HG03135 (cell line): Measurements from ENCODE around the gene VPREB3.

ENCODE experiments used
- ATAC-seq: cut with Tn5 transposase; IDR thresholded peaks from one replicate; pipeline ENCODE4 v1.9.1; 2021; ENCODE audit warnings: mild to moderate bottlenecking, moderate library complexity; ENCODE audit not compliant: unreplicated experiment

Gene VPREB3

DNA sequence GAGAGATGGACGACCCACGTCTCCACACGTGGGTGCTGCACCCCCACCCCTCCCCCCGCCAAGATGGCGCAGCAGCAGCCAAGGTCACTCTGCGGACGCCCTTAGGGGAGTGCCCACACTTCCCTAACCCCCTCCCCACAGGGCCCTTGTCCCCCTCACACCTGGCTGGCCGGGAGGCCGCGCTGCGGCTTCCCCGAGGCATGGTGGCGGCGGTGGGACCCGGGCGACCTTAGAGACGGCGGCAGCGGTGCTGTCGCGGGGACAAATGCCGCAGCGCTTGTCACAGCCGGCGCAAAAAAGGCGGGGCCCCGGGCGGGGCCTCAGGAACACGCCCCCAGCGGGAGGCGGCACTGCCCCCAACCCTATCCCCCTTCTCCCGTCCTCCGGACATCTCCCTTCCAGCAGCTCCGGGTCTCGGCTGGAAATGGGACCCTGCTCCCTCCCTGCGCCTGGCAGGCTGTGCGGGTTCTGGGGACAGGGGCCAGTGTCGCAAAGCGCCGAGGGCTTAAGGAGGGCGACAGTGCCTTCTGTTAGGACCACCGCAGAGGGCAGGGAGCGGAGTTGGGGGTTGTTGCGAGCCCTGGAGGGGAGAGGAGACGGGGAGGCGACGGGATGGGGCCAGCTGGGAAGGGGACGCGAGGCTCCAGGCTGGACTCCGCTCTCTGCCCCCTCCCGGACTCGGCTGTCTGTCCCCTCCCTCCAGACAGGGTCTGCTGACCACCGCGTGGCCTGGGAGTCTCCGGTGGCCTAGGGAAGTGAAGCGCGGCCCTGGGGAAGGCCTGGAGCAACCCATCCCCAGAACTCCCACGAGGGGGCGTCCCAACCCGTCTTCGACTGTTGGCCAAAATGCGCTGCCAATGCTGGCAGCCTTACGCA lies 13.7 kb upstream of the VPREB3 start, which contains the start of gene CHCHD10:
Gene CHCHD10, minus strand, starts transcription at position 300 of the 876 bp plus-strand sequence. Its CDS starts 98 bp downstream, at position 202.
- no peak for ATAC-seq

DNA sequence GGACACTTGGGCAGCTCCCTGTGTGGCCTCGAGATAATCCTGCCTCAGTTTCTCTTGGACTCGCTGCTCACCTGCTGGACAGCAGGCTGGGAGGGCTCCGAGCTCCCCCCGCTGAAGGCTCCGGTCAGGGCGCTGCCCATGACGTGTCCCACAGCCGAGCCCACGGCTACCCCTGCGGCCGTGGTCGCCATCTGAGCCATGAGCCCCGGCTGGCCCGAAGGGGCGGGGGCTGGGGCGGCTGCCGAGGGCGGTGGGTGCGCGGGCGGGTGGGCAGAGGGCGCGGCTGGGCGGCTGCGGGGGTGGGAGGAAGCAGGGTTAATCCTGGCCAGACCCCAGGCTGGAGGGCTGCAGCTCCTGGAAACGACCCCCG lies 13.1 kb upstream of the VPREB3 start:
- ATAC-seq = no peak

DNA sequence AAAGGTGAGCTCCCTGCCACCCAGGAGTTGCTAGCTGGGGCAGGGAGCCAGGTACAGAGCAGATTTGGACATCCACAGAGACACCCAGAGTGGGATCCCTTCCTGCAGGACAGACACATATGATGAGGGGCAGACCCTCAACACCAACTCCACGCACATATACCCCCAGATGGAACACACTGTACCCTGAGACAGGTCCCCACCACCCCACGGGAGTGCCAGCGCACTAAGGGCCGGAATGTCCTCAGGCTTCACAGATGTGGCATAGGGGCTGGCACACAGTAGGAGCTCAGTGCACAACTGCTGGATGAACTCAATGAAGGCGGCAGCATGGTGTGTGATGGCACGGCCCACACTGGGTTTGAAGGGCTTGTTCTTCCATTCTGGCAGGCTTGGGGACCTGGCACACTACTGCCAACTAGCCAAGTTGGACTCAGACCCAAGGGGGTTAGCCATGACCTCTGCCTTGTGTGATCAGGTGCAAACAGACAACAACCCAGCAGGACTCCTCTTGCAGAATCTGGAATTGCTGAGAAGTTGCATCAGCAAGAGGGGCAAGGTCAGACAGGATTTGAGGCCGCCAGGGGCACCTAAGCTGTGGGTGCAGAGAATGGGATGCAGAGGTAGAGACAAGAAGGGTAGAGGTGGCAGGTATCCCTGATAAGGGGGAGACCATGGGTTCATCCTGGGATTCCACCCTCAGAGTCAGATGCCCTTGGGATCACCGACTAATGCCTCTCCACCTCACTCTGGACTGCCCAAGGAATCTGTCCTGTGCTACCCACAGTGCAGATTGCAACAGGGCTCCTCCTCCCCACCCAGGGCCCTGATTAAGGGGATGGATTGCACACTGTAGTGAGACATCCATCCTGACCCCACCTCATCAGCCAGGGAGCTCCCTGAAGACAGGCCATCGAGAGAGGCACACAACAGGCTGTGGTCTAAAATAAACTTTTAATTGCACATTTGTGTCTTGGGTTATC lies 11.0 kb upstream of the VPREB3 start:
- ATAC-seq = no peak

DNA sequence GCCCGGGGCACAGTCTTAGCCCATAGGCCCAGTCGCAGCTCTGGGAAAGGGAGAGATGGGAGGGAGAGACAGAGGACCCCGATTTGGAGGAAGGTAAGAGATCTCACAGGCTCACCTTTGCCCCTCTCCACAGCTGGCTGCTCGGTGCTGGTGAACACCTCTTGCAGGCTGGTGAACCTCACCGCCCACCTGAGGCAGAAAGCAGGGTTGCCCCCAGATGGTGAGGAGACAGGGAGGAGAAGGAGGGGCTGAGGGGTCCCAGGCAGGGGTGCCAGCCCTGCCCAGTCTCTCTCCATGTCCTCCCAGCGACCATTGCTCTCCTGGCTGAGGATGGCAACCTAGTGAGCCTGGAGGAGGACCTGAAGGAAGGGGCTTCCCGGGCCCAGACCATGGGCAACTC lies 9.7 kb upstream of the VPREB3 start:
- ATAC-seq = no peak

DNA sequence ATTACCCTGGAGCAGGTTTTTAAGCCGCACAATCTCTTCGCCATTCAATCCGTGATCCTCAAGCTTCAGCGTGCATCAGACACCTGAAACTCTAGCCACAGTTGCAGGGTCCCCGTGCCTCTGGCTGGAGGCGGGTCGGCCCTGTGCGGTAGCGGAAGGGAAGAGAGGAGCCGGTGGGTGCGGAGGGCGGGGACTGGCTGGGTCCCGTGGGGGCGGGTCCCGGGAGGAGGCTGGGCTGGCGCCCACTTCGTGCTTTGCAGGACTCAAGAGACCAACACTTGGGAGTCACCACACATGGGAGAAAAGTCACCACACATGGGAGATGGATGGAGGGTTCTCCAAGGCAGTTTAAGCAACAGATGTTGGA lies 9.3 kb upstream of the VPREB3 start:
- ATAC-seq = no peak

DNA sequence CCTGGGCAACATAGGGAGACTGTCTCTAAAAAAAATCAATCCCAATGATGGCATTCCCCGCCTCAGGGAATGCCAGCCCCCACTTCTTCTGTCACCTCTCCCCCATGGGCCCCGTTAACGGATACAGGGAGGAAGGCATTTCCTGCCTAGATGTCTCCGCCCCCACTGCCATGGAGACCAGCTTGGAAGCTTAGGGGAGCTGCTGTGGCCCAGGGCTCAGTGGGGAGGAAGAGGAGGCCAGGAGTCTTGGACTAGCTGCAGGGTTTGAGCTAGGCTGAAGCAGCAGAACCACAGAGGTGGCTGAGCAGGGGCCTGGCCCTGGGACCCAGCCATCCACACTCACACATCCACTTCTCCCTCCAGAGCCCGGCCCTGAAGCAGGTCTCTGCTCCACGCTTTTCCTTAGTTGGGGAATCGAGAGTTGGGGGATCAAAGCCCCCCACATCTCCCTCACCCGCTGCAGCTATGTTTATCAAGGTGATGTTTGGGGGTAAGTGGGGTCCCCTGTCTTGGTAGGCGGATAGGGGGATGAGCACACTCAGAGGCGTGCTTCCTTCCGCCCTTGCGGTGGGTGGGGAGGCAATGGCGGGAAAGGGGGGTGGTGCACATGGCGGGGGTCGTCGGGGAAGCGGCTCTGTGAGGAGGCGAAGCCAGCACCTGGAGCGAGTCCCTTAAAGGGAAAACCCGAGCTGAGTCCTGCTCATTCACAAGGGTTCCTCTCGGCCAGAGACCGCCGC lies 8.8 kb upstream of the VPREB3 start, which contains the start of gene C22orf15:
Gene C22orf15, plus strand, starts transcription at position 149 of the 737 bp plus-strand sequence. Its CDS starts 317 bp downstream, at position 466.
- no peak for ATAC-seq

DNA sequence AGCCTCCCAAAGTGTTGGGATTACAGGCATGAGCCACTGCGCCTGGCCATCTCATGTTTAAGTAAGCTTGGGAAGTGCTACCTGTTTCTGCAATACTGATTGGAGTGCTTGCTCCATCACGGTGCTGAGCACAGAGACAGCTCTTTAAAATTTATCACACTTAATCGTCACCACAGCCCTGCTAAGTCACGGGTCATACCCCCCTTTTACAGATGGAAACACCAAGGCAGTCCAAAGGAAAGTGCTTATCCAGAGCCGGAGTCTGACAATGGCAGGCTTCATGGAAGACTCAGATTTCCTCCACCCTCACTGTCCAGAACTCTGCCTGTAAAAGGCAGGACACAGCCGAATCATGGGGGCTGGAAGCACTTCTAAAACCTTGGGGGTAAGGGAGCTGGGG lies 5.8 kb upstream of the VPREB3 start:
- ATAC-seq = no peak

DNA sequence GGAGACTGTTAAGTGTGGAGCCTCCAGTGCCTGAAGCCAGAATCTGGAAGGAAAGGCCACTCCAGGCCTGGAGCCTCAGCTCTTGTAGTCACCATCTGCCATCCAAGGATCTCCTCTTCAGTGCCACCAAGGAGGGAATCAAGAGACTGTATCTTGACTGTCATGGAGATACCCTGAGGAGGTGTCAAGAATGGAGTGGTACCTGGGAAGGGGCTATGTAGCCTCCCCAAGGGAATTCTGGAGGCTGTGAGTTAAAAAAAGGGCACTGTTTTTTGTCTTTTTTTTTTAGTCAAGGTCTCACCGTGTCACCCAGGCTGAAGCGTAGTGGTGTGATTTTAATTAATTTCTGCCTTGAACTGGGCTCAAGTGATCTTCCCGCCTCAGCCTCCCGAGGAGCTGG lies 5.3 kb upstream of the VPREB3 start:
- ATAC-seq = no peak

DNA sequence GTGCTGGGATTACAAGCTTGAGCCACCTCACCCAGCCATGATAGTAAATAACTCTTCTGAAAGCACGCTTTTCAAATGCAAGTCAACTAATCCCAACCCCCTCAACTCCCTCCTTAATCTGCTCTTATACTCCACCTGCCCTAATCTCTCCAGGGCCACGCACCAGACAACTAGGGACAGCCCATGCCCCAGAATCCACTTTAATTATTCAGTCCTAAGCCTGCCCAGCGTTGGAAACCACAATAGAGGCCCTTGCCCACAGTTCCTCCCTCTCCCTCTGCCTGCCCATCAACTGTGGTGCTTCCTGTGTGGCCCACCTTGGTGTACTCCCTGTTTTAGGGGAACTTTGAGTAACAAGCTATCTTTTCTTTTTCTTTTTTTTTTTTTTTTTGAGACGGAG lies 2.7 kb upstream of the VPREB3 start:
- no peak for ATAC-seq

DNA sequence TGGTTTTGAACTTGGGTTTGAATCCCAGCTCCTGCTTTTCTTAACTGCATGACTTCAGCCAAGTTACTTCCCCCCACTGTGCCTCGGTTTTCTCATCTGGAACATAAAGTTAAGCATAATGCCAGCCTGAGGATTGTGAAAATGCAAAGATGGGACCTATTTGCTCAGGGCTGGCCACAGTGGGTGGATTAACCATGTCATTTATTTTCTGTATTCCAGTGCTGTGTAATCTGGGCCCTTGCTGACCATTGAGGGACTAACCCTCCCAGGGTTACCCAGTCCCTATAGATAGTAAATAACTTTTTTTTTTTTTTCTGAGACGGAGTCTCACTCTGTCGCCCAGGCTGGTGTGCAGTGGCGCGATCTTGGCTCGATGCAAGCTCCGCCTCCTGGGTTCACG lies 1.5 kb upstream of the VPREB3 start:
- ATAC-seq = no peak

DNA sequence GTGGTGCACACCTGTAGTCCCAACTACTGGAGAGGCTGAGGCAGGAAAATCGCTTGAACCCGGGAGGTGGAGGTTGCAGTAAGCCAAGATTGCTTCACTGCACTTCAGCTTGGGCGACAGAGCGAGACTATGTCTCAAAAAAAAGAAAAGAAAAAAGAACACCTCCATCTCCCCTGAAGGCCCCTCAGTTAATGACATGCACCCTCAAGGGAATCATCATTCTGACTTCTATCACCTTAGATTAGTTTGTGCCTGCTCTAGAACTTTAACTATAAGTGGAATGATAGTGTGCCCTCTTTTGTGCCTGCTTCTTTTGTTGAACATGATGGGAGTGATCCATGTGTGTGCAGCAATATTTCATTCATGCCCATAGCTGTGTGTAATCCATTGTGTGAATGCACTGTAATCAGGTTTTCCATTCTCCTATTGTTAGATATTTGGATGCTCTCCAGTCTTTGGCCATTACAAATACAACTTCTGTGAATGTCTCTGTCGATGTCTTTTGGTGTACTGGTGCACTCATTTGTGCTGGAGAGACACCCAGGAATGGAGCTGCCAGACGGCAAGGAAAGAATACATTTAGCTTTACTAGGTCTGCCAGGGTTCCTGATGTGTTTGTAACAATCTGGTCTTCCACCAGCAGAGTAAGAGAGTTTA lies 883 bp upstream of the VPREB3 start:
- no peak for ATAC-seq

DNA sequence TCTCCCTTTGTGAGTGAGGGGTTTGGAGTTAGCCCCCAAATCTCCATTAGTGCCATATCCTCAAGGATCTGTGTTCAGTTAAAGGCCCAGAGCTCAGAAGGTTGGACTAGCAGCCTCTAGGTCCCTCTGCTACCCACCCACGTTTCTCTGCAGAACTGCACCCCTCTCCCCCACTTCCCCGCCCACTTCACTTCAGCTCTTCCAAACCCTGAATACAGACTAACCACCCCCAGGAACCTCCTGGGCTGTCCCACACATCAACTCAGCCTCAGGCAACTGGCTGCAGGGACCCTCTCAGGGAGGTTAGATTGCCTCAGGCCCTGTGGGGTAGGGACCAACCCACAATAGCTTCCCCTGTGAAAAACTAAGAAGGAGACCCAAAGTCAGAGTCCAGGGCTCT lies 840 bp downstream of the VPREB3 start:
- no peak for ATAC-seq

DNA sequence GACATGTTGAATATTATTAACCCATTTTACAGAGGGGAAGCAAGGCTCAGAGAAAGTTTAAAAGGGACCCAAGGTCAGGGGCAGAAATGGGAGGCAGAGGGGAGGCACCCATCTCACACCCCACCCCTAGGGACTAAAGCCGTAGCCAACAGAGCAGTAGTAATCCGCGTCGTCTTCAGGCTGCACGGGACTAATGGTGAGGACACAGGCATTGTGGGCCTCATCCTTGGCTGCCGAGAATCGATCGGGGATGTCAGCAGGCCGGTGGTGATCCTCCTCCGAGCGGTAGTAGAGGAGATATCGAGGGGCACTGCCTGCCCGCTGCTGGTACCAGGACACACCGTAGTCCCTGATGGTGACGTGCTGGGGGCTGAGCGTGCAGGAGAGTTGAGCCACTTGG lies 1.5 kb downstream of the VPREB3 start:
- no peak for ATAC-seq

DNA sequence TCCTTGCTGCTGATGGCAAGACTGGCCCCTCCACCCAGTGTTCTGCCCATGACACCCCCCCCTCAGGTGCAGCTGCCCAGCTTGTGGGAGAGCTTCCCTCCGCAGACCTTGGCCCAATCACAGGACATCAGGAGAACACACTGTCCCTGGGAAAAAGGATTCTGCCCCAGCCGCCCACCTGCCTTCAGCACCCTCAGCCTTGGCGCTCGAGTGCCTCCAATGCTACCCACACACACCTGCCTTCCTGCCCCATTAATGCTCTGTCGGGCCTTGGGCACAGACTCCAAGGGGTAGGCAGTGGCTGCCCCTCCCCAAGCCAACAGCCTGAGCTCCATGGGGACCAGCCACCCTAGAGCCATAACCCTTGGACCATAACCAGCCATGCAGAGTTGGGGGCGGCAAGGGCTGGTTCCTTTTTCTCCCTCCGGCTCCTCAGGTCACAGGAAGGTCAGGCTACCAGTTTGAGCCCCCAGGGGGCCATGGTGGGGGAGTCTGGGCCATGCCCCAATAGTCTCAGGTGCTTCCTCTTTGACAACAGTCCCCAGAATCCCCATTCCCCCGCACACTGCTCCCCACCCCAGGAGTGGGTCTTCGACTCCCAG lies 2.0 kb downstream of the VPREB3 start:
- ATAC-seq = peak; percentile 45

DNA sequence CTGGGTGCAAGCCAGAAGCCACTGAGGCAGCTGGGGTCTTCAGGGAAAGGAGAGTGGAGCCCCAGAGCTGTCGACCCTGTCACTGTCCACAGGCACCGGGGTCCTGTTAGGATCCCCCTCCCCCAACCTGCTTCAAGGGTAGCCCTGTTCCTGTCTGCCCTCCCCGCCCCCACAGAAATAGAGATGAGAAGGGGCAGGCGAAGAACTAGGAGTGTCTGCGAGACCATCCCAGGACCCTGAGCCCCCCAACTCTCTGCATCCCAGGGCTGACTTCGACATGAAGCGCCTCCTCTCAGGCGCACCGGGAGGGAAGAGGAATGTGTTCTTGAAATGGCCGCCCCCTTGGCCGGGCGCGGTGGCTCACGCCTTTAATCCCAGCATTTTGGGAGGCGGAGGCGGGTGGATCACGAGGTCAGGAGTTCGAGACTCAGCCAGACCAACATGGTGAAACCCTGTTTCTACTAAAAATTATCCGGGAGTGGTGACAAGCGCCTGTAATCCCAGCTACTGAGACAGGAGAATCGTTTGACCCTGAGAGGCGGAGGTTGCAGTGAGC lies 2.7 kb downstream of the VPREB3 start:
- no peak for ATAC-seq

DNA sequence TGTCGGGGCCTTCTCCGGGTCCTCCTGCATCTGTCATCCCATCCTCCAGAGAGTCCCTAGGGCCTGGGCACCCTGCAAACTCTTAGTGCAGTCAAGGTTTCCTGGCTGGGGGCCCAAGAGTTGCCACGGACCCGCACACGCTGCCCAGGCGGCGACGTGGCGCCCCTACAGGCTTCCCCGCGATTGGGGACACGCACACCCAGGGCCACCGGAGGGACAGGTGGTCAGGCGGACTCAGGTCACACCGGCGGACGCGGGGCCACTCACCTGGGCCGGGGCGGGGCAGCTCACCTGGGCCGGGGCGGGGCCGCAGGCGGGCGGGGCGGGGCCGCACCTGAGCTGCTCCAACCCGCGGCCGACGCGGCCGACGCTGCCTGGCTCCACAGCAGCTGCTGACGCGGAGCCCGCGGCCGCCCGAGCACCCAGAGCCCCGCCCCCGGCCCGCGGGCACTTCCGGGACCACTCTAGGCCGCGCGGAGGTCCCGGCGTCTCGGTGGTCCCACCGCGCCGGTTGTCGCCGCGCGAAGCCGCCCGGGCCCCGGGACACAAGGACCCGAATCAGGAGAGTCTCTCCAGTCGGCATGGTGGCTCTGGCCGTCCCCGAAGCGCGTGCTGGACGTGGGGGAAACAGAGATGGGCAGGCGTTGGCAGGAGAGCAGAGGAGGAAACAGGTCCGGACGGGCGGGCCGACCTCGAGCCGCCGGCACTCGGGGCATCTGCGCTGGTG lies 3.3 kb downstream of the VPREB3 start, which contains the start of gene ZNF70:
Gene ZNF70, minus strand, starts transcription at position 399 of the 727 bp plus-strand sequence. CDS start 5,972 bp downstream, outside the sequence.
- peak; percentile 72 for ATAC-seq

DNA sequence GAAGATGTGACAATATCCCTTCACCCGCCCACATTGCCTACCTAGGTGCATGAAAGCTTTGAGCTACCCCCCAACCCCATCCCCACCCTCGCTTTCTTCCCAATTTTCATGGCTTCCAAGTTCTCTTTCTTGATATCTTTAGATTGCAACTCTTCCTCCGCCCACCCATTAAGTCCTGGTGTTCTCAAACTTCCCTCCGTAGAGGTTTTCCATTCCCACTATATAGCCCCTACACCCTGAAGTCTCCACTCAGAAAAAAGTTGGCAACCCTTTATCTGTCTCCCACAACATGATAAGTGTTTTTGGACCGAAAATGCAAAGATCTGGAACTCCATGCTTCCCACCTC lies 3.9 kb downstream of the VPREB3 start:
- ATAC-seq = no peak

DNA sequence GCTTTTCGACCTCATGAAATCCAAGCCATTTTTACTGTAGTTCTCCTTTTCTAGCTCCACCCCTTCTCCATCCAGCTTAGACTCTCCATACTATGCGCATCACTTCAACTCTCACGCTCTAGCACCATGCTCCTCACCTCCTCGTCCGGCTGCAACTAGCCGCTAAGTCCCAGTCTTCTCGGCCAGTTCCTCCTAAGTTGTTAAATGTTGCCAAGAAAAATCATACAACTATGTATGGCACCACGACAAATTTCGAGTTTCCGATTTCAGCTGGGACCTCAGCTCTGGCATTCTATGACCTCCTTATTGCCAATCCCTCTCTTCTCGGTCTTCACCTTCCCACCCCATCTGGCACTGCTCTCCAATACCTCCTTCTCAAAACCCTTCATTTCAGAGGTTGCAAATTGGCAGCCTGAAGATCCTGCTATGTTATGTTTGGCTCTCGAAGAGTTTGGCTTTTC lies 4.4 kb downstream of the VPREB3 start:
- no peak for ATAC-seq

DNA sequence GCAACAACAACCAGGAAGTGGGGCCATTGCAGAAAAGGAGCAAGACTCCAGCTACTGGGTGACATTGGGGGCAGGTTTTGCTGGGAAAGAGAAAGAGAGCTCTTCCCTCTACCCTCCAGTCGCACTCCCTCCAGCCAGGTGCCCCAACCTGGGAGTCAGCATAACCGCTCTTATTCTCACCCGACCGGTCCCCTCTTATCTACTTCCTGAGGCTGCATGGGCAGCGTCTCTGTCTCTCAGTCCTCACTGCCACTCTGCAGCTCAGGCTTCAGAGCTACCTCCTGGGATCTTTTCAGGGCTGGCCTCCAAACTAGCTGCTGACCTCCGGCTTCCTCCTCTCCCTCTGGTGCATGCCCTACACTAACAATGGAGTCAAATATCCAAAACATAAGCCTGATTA lies 8.4 kb downstream of the VPREB3 start:
- ATAC-seq = no peak
